ENCODE results near the gene ACP1. TPM values are rescaled to one million over a fixed set of nuclear protein-coding genes. Genes with fewer than 3 reads are reported as not detected.

The ACP1 gene
- total RNA-seq, 4 donors from 2014 or later, result 58.8 to 139 (median 88.6) TPM

DNA sequence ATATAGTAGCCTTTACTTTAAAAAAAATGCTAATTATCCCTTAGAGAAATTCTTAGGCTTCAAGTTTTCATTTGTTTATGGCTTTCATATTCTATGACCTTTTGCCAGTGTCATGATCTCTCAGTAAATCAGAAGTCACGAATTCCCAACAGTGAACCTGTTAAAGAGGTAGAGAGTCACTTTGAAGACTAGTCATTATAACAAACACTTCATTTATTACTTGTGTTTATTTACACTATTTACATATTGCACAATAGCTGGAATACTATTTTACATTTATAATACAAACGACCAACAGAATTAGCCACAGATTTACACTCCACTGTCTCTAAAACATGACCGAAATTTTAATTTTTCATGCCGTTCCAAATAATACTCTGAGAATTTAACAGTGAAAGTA, 14.6 kb downstream of the ACP1 start:
- Histone ChIP-seq H3K36me3 (no peaks in the 10 kb centered on the region), H3K27ac (no peak overlapping the region), H3K4me1 (no peaks in the 10 kb centered on the region), H3K27me3 (no peaks in the 10 kb centered on the region), H3K4me3 (no peak overlapping the region), H3K9me3 (no peaks in the 10 kb centered on the region)
- DNase-seq, result no peak
- TF ChIP-seq POLR2A (IDR thresholded peaks at IDR 0.05), result no peak
- TF ChIP-seq, protein P1, sequence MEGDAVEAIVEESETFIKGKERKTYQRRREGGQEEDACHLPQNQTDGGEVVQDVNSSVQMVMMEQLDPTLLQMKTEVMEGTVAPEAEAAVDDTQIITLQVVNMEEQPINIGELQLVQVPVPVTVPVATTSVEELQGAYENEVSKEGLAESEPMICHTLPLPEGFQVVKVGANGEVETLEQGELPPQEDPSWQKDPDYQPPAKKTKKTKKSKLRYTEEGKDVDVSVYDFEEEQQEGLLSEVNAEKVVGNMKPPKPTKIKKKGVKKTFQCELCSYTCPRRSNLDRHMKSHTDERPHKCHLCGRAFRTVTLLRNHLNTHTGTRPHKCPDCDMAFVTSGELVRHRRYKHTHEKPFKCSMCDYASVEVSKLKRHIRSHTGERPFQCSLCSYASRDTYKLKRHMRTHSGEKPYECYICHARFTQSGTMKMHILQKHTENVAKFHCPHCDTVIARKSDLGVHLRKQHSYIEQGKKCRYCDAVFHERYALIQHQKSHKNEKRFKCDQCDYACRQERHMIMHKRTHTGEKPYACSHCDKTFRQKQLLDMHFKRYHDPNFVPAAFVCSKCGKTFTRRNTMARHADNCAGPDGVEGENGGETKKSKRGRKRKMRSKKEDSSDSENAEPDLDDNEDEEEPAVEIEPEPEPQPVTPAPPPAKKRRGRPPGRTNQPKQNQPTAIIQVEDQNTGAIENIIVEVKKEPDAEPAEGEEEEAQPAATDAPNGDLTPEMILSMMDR (IDR thresholded peaks at IDR 0.05), result no peak
- intact Hi-C loops (cut with DNase I; ENCODE audit: low total_unique reads), result no loop called here

DNA sequence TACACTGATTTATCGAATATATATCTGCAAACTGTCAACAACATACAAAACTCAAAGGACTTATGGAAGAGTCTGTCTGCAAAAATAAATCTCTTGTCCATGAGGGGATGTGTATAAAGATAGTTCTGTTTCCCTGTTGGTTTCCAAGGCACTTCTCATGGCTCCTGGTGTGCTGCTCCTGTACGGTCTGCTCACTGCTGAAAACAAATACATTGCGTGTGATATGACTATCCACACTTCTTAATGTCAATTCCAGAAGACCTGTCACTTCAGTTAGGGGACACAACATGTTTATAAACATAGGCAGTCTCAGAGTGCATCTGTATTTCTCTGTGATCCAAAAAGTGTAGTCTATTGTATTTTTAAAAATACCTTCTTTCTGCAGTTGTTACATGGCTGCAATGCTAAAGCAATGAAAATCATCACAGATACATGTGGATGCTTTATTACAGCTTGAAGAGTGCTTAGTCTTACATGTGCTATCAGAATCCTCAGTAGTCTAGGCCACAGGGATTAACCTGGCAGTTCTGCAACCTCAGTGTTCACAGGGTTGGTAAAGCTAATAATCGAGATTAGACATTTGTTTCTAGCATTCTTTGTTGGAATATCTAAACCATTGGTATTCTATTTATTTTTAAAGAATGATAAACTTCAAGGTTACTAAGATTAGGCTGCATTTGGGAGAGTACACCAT, 15.4 kb downstream of the ACP1 start:
- Histone ChIP-seq H3K36me3 (no peaks in the 10 kb centered on the region), H3K4me1 (no peaks in the 10 kb centered on the region), H3K4me3 (no peak overlapping the region), H3K9me3 (no peaks in the 10 kb centered on the region), H3K27me3 (no peaks in the 10 kb centered on the region), H3K27ac (no peak overlapping the region)
- no peak for TF ChIP-seq POLR2A (IDR thresholded peaks at IDR 0.05)
- TF ChIP-seq, protein P1 (IDR thresholded peaks at IDR 0.05), result no peak
- intact Hi-C loops (cut with DNase I; ENCODE audit: low total_unique reads), result no loop called here
- DNase-seq, result no peak

DNA sequence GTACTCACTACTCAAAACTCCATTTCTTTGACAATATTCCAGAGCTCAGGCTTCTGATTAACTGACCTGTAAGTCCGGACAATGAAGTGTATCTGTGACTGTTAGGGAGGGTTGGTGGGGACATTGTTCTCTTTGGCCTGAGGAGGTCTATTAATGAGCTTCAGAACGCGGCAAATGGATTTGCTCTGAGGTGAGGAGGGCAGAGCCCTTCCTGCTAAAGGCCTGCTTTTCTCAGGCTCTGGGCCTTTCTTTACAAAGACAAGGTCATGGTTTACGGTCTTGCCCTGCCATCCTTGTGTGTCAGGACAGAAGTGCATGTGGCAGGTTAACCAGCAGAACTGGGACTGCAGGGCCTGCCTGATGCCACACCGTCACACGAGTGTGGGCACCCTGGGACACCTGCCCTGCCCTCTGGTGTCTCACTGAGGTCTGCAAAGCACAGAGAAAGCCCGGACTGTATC, 15.9 kb downstream of the ACP1 start:
- no peak for TF ChIP-seq POLR2A (IDR thresholded peaks at IDR 0.05)
- TF ChIP-seq, protein P1 (IDR thresholded peaks at IDR 0.05), result no peak
- H3K4me1 ChIP-seq, result no peaks in the 10 kb centered on the region
- no peak overlapping the region for H3K27ac ChIP-seq
- DNase-seq, result no peak
- H3K36me3 ChIP-seq, result no peaks in the 10 kb centered on the region
- no peaks in the 10 kb centered on the region for H3K9me3 ChIP-seq
- no peak overlapping the region for H3K4me3 ChIP-seq
- intact Hi-C loops (cut with DNase I; ENCODE audit: low total_unique reads), result no loop called here
- no peaks in the 10 kb centered on the region for H3K27me3 ChIP-seq

DNA sequence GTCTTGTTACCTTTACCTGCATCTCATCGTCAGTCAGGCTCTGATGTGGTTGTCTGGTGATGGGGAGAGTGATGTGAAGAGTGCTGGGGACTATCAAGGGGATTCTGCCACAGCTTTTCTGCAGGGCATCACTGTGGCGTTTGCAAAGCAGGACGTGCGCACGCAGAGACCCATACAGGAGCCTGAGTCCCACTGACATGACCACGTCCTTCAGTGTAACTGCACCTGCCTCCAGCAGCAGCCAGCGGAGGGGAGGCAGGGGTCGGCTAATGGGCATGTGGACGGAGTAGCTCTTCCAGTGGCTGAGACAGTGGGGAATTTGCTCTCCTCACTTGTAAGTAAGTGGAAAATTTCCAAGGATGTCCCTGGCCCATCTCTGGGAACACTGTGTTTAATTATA, 16.6 kb downstream of the ACP1 start:
- no peak for TF ChIP-seq POLR2A (IDR thresholded peaks at IDR 0.05)
- TF ChIP-seq, protein P1 (IDR thresholded peaks at IDR 0.05), result no peak
- intact Hi-C loops (cut with DNase I; ENCODE audit: low total_unique reads), result no loop called here
- H3K9me3 ChIP-seq, result no peaks in the 10 kb centered on the region
- no peaks in the 10 kb centered on the region for H3K36me3 ChIP-seq
- no peaks in the 10 kb centered on the region for H3K4me1 ChIP-seq
- no peaks in the 10 kb centered on the region for H3K27me3 ChIP-seq
- H3K4me3 ChIP-seq, result no peak overlapping the region
- H3K27ac ChIP-seq, result no peak overlapping the region
- DNase-seq, result no peak

DNA sequence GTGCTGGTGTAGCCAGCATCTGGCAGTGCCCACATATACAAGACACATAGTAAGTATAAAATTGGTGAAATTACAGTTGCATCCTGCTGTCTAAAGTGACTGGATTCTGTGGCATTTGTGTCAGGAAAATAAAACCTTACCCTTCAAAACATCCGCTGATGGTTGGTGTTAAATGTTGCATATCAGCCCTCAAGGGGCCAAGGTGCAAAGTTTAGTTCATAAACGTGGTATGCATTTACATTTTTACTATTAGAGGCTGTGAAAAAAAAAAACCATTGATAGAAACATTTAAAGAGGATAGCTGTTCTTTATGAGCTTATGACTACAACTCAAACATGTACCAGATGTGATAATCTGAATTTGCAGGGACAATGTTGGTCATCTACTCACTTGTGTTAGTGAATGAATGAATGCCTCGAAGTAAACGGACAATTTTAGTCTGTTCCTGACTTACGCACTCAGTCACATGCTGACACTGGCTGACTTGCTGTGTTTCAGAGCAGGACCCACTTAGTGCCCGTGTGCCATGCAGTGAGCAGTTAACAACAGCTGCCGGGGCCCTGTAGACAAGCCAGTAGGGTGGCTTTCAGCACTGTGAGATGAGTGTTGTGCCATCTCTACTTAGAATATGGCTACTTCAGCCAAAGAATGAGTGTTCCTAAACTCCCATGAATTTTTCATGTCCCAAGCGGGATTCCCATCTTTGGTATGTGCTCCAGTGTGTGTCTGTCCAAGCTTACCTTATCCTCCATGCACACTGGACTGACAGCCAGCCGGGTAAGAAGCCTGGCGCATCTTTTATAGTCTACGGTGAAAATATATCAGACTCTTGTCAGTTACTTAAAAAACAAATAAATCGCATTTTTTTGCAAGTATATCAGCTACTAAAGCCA, 17.9 kb downstream of the ACP1 start:
- H3K27ac ChIP-seq, result no peak overlapping the region
- H3K4me1 ChIP-seq, result peaks cover 0 to 8% of the 10 kb centered on the region in 2 donors
- no peaks in the 10 kb centered on the region for H3K27me3 ChIP-seq
- no peak for DNase-seq
- intact Hi-C loops (cut with DNase I; ENCODE audit: low total_unique reads), result no loop called here
- H3K36me3 ChIP-seq, result no peaks in the 10 kb centered on the region
- H3K4me3 ChIP-seq, result no peak overlapping the region
- TF ChIP-seq POLR2A (IDR thresholded peaks at IDR 0.05), result no peak
- TF ChIP-seq, protein P1 (IDR thresholded peaks at IDR 0.05), result no peak
- no peaks in the 10 kb centered on the region for H3K9me3 ChIP-seq

Measured in uterus (tissue), 4 donors.